Activated naive CD8-positive, alpha-beta T cell treated with anti-CD3 and anti-CD28 coated beads, Interleukin-2, amount 50 U/mL, for 24 hours (primary cell): ENCODE results near the gene GREB1.

Source experiments
- ATAC-seq: fragments of 150-1000 bp; cut with Tn5 transposase; one replicate; pipeline ENCODE4 v1.10.0; 2021
- DNase-seq: peaks from one replicate; pipeline ENCODE4 v3.0.0; 2021
- H3K27ac Mint-ChIP-seq: one replicate; pipeline ENCODE4 v1.8.0; 2021; ENCODE audit warnings: mild to moderate bottlenecking, mixed read lengths
- H3K27me3 Mint-ChIP-seq: one replicate; pipeline ENCODE4 v1.8.0; 2021; ENCODE audit warnings: mixed read lengths
- H3K36me3 Mint-ChIP-seq: one replicate; pipeline ENCODE4 v1.8.0; 2021; ENCODE audit warnings: low read depth, mixed read lengths
- H3K4me1 Mint-ChIP-seq: one replicate; pipeline ENCODE4 v1.8.0; 2021; ENCODE audit warnings: mixed read lengths
- H3K4me3 Mint-ChIP-seq: one replicate; pipeline ENCODE4 v1.8.0; 2021; ENCODE audit warnings: mild to moderate bottlenecking, moderate library complexity, mixed read lengths
- H3K9me3 Mint-ChIP-seq: one replicate; pipeline ENCODE4 v1.8.0; 2021; ENCODE audit warnings: mixed read lengths

GREB1 gene

GRCh38 chr2:11602563-11603204 lies 68.8 kb downstream of the GREB1 start:
- Mint-ChIP-seq H3K4me1 (no peaks in the 10 kb centered on the region), H3K36me3 (no peaks in the 10 kb centered on the region), H3K27ac (no peak overlapping the region), H3K4me3 (no peak overlapping the region), H3K27me3 (peaks cover 5% of the 10 kb centered on the region), H3K9me3 (no peaks in the 10 kb centered on the region)
- ATAC-seq = no peak
- no peak for DNase-seq

- Mint-ChIP-seq H3K36me3 (no peaks in the 10 kb centered on the region), H3K4me3 (no peak overlapping the region), H3K4me1 (no peaks in the 10 kb centered on the region), H3K9me3 (no peaks in the 10 kb centered on the region), H3K27me3 (no peaks in the 10 kb centered on the region), H3K27ac (no peak overlapping the region)
- DNase-seq (no peak), ATAC-seq (no peak)
These were observed 76.9 kb downstream of the GREB1 start for GRCh38 chr2:11610624-11611242.

GRCh38 chr2:11611251-11611650 lies 77.4 kb downstream of the GREB1 start:
- no peaks in the 10 kb centered on the region for H3K4me1 Mint-ChIP-seq
- no peaks in the 10 kb centered on the region for H3K9me3 Mint-ChIP-seq
- H3K4me3 Mint-ChIP-seq = no peak overlapping the region
- H3K27me3 Mint-ChIP-seq = no peaks in the 10 kb centered on the region
- H3K36me3 Mint-ChIP-seq = no peaks in the 10 kb centered on the region
- DNase-seq (no peak), ATAC-seq (no peak)
- no peak overlapping the region for H3K27ac Mint-ChIP-seq

- Mint-ChIP-seq H3K27ac (no peak overlapping the region), H3K4me3 (no peak overlapping the region), H3K4me1 (no peaks in the 10 kb centered on the region), H3K36me3 (no peaks in the 10 kb centered on the region), H3K9me3 (no peaks in the 10 kb centered on the region), H3K27me3 (no peaks in the 10 kb centered on the region)
- no peak for ATAC-seq
- DNase-seq = no peak
These were observed 78.8 kb downstream of the GREB1 start for GRCh38 chr2:11612553-11613215.

- no peaks in the 10 kb centered on the region for H3K9me3 Mint-ChIP-seq
- H3K4me1 Mint-ChIP-seq = no peaks in the 10 kb centered on the region
- no peaks in the 10 kb centered on the region for H3K27me3 Mint-ChIP-seq
- ATAC-seq (no peak), DNase-seq (no peak)
- H3K4me3 Mint-ChIP-seq = no peak overlapping the region
- no peak overlapping the region for H3K27ac Mint-ChIP-seq
- no peaks in the 10 kb centered on the region for H3K36me3 Mint-ChIP-seq
These were observed 79.5 kb downstream of the GREB1 start for GRCh38 chr2:11613297-11613696.

GRCh38 chr2:11615209-11615608 lies 81.4 kb downstream of the GREB1 start:
- Mint-ChIP-seq H3K4me3 (no peak overlapping the region), H3K9me3 (no peaks in the 10 kb centered on the region), H3K36me3 (no peaks in the 10 kb centered on the region), H3K27me3 (no peaks in the 10 kb centered on the region), H3K27ac (no peak overlapping the region), H3K4me1 (no peaks in the 10 kb centered on the region)
- DNase-seq = no peak
- no peak for ATAC-seq

GRCh38 chr2:11616097-11616687 lies 82.3 kb downstream of the GREB1 start:
- Mint-ChIP-seq H3K27ac (no peak overlapping the region), H3K4me3 (no peak overlapping the region), H3K4me1 (no peaks in the 10 kb centered on the region), H3K27me3 (no peaks in the 10 kb centered on the region), H3K36me3 (no peaks in the 10 kb centered on the region), H3K9me3 (no peaks in the 10 kb centered on the region)
- ATAC-seq (no peak), DNase-seq (no peak)

GRCh38 chr2:11616851-11617415 lies 83.1 kb downstream of the GREB1 start:
- Mint-ChIP-seq H3K4me3 (no peak overlapping the region), H3K36me3 (no peaks in the 10 kb centered on the region), H3K27ac (no peak overlapping the region), H3K9me3 (no peaks in the 10 kb centered on the region), H3K4me1 (no peaks in the 10 kb centered on the region), H3K27me3 (no peaks in the 10 kb centered on the region)
- DNase-seq (no peak), ATAC-seq (no peak)

GRCh38 chr2:11617527-11617926 lies 83.7 kb downstream of the GREB1 start:
- no peak overlapping the region for H3K27ac Mint-ChIP-seq
- H3K27me3 Mint-ChIP-seq = no peaks in the 10 kb centered on the region
- no peak for DNase-seq
- no peaks in the 10 kb centered on the region for H3K36me3 Mint-ChIP-seq
- H3K9me3 Mint-ChIP-seq = no peaks in the 10 kb centered on the region
- no peaks in the 10 kb centered on the region for H3K4me1 Mint-ChIP-seq
- no peak overlapping the region for H3K4me3 Mint-ChIP-seq
- peak; percentile 25 for ATAC-seq

- H3K4me1 Mint-ChIP-seq = no peaks in the 10 kb centered on the region
- H3K27ac Mint-ChIP-seq = no peak overlapping the region
- peak; percentile 29 for ATAC-seq
- H3K9me3 Mint-ChIP-seq = no peaks in the 10 kb centered on the region
- no peak for DNase-seq
- H3K4me3 Mint-ChIP-seq = no peak overlapping the region
- no peaks in the 10 kb centered on the region for H3K27me3 Mint-ChIP-seq
- H3K36me3 Mint-ChIP-seq = no peaks in the 10 kb centered on the region
These were observed 84.3 kb downstream of the GREB1 start for GRCh38 chr2:11617984-11618707.

GRCh38 chr2:11618708-11619062 lies 84.8 kb downstream of the GREB1 start:
- no peaks in the 10 kb centered on the region for H3K9me3 Mint-ChIP-seq
- H3K27ac Mint-ChIP-seq = no peak overlapping the region
- no peaks in the 10 kb centered on the region for H3K36me3 Mint-ChIP-seq
- no peaks in the 10 kb centered on the region for H3K27me3 Mint-ChIP-seq
- H3K4me3 Mint-ChIP-seq = no peak overlapping the region
- no peaks in the 10 kb centered on the region for H3K4me1 Mint-ChIP-seq
- ATAC-seq = no peak
- no peak for DNase-seq

- Mint-ChIP-seq H3K4me1 (no peaks in the 10 kb centered on the region), H3K27ac (no peak overlapping the region), H3K27me3 (no peaks in the 10 kb centered on the region), H3K9me3 (no peaks in the 10 kb centered on the region), H3K36me3 (no peaks in the 10 kb centered on the region), H3K4me3 (no peak overlapping the region)
- no peak for ATAC-seq
- DNase-seq = no peak
These were observed 87.6 kb downstream of the GREB1 start for GRCh38 chr2:11621410-11621809.

GRCh38 chr2:11622611-11623010 lies 88.8 kb downstream of the GREB1 start:
- Mint-ChIP-seq H3K4me1 (no peaks in the 10 kb centered on the region), H3K36me3 (no peaks in the 10 kb centered on the region), H3K27me3 (no peaks in the 10 kb centered on the region), H3K4me3 (no peak overlapping the region), H3K27ac (no peak overlapping the region), H3K9me3 (peaks cover 3% of the 10 kb centered on the region)
- DNase-seq (no peak), ATAC-seq (no peak)

- Mint-ChIP-seq H3K4me1 (no peaks in the 10 kb centered on the region), H3K27me3 (peaks cover 1% of the 10 kb centered on the region), H3K4me3 (no peak overlapping the region), H3K27ac (no peak overlapping the region), H3K9me3 (peaks cover 3% of the 10 kb centered on the region), H3K36me3 (no peaks in the 10 kb centered on the region)
- DNase-seq (no peak), ATAC-seq (no peak)
These were observed 91.0 kb downstream of the GREB1 start for GRCh38 chr2:11624893-11625292.
